Natural killer cell (primary cell): ENCODE results near the gene COLQ. TPM values are rescaled to one million over a fixed set of nuclear protein-coding genes. Genes with fewer than 3 reads are reported as not detected.

Experiments
- ATAC-seq, 3 donors: fragments of 150-1000 bp in 2 of 3; fragments of 200-7000 bp in 1 of 3; cut with Tn5 transposase; 1 replicate in 1 of 3; 2 replicates in 2 of 3; pipeline ENCODE4 v1.10.0; 2021; ENCODE audit warnings: mild to moderate bottlenecking in 2 of 3, moderate library complexity in 2 of 3
- DNase-seq, 2 donors: peaks; one replicate each; pipeline versions ENCODE4 v3.0.0 to v3.0.0-alpha.2; 2013 to 2021; ENCODE audit warnings: mixed read lengths in 1 of 2
- H3K27ac ChIP-seq: one replicate; pipeline ENCODE4 v1.5.1; 2013; ENCODE audit warnings: mild to moderate bottlenecking, low read length
- H3K27me3 ChIP-seq: one replicate; pipeline ENCODE4 v1.6.1; 2013; ENCODE audit warnings: low read length; ENCODE audit not compliant: control insufficient read depth, insufficient read depth
- H3K36me3 ChIP-seq: one replicate; pipeline ENCODE4 v1.6.1; 2013; ENCODE audit warnings: low read length; ENCODE audit not compliant: control insufficient read depth, insufficient read depth
- H3K4me1 ChIP-seq: one replicate; pipeline ENCODE4 v1.6.1; 2013; ENCODE audit warnings: low read length; ENCODE audit not compliant: control insufficient read depth, insufficient read depth
- H3K4me3 ChIP-seq: one replicate; pipeline ENCODE4 v1.5.1; 2013; ENCODE audit warnings: low read length
- H3K9me3 ChIP-seq: one replicate; pipeline ENCODE4 v1.6.1; 2013; ENCODE audit warnings: low read length; ENCODE audit not compliant: control insufficient read depth, insufficient read depth
- H3K27ac Mint-ChIP-seq, 2 donors: one replicate each; pipeline ENCODE4 v1.8.0; 2022; ENCODE audit warnings: mild to moderate bottlenecking in 2 of 2, mixed read lengths in 2 of 2, moderate library complexity in 1 of 2
- H3K27me3 Mint-ChIP-seq, 2 donors: one replicate each; pipeline ENCODE4 v1.8.0; 2022; ENCODE audit warnings: low read depth in 2 of 2, mixed read lengths in 2 of 2
- H3K36me3 Mint-ChIP-seq: one replicate; pipeline ENCODE4 v1.8.0; 2022; ENCODE audit warnings: mixed read lengths
- H3K4me1 Mint-ChIP-seq, 2 donors: one replicate each; pipeline ENCODE4 v1.8.0; 2022; ENCODE audit warnings: mixed read lengths in 2 of 2
- H3K4me3 Mint-ChIP-seq: one replicate; pipeline ENCODE4 v1.8.0; 2022; ENCODE audit warnings: mild to moderate bottlenecking, moderate library complexity, mixed read lengths
- H3K9me3 Mint-ChIP-seq, 2 donors: one replicate each; pipeline ENCODE4 v1.8.0; 2022; ENCODE audit warnings: mixed read lengths in 2 of 2
- CTCF ChIP-seq: fragments of 200-600 bp; IDR thresholded peaks from one replicate; pipeline ENCODE4 v1.8.0; 2022; ENCODE audit warnings: antibody characterized with exemption
- WGBS: methylation state at CpG from one replicate; pipeline ENCODE4 v1.1.7; 2013; ENCODE audit warnings: missing lambda C conversion rate; ENCODE audit not compliant: insufficient coverage; 5-methylcytosine and 5-hydroxymethylcytosine counted together
- intact Hi-C: fragments of 100-400 bp; cut with micrococcal nuclease; formaldehyde crosslinking; loops from one replicate; pipeline ENCODE4 v1.14.2; 2022
- total RNA-seq, 4 donors: library from RNA; stranded (reverse); fragments of 120-200 nt in 1 of 4; gene quantifications; one replicate each; pipeline versions ENCODE4 v1.2.3 to v1.2.4, GENCODE V29; 2013 to 2022

Gene COLQ
- total RNA-seq, 3 donors from 2014 or later (not counting 1 experiment from before 2014, with no cell fraction given), result 37.7 to 60.7 (median 55.8) TPM

- peaks cover 38 to 39% of the 10 kb centered on the region in 2 donors for H3K4me1 Mint-ChIP-seq
- no peak overlapping the region for H3K27ac ChIP-seq
- 78% methylated on average over 4 of the region's 4 CpGs for WGBS
- no peak overlapping the region for H3K4me3 ChIP-seq
- H3K27me3 ChIP-seq, result no peaks in the 10 kb centered on the region
- no peaks in the 10 kb centered on the region for H3K9me3 ChIP-seq
- DNase-seq, result no peak
- intact Hi-C loops, result no loop called here
- no peaks in the 10 kb centered on the region for H3K9me3 Mint-ChIP-seq
- peak overlapping the region; percentile 76 to 82 for H3K27ac Mint-ChIP-seq
- no peak for TF ChIP-seq CTCF
- peaks cover 13% of the 10 kb centered on the region for H3K36me3 Mint-ChIP-seq
- no peak overlapping the region for H3K4me3 Mint-ChIP-seq
- ATAC-seq, result no peak
- H3K27me3 Mint-ChIP-seq, result no peaks in the 10 kb centered on the region
- H3K36me3 ChIP-seq, result peaks cover 90% of the 10 kb centered on the region
- H3K4me1 ChIP-seq, result peaks cover 20% of the 10 kb centered on the region
Observed at GRCh38 chr3:15438983-15439382, 82.5 kb downstream of the COLQ start.

- Mint-ChIP-seq H3K4me1 (peaks cover 44 to 48% of the 10 kb centered on the region in 2 donors), H3K9me3 (no peaks in the 10 kb centered on the region), H3K4me3 (no peak overlapping the region), H3K27ac (peak overlapping the region in 1 of 2 donors; percentile 68), H3K27me3 (no peaks in the 10 kb centered on the region), H3K36me3 (peaks cover 14% of the 10 kb centered on the region)
- Histone ChIP-seq H3K4me1 (peaks cover 16% of the 10 kb centered on the region), H3K9me3 (no peaks in the 10 kb centered on the region), H3K27me3 (no peaks in the 10 kb centered on the region), H3K4me3 (no peak overlapping the region), H3K27ac (no peak overlapping the region), H3K36me3 (peaks cover 92% of the 10 kb centered on the region)
- 100% methylated on average over 5 of the region's 6 CpGs for WGBS
- TF ChIP-seq CTCF, result no peak
- intact Hi-C loops, result no loop called here
- DNase-seq (no peak), ATAC-seq (no peak)
Observed at GRCh38 chr3:15436246-15436645, 85.3 kb downstream of the COLQ start.

- Histone ChIP-seq H3K27ac (no peak overlapping the region), H3K36me3 (peaks cover 89% of the 10 kb centered on the region), H3K27me3 (no peaks in the 10 kb centered on the region), H3K9me3 (no peaks in the 10 kb centered on the region), H3K4me3 (no peak overlapping the region), H3K4me1 (peaks cover 9% of the 10 kb centered on the region)
- DNase-seq (no peak), ATAC-seq (no peak)
- no peaks in the 10 kb centered on the region for H3K27me3 Mint-ChIP-seq
- intact Hi-C loops, result no loop called here
- H3K4me1 Mint-ChIP-seq, result peaks cover 33 to 38% of the 10 kb centered on the region in 2 donors
- peak overlapping the region in 1 of 2 donors; percentile 47 for H3K27ac Mint-ChIP-seq
- no peaks in the 10 kb centered on the region for H3K9me3 Mint-ChIP-seq
- peaks cover 14% of the 10 kb centered on the region for H3K36me3 Mint-ChIP-seq
- no peak overlapping the region for H3K4me3 Mint-ChIP-seq
- 100% methylated on average over 4 of the region's 4 CpGs for WGBS
- TF ChIP-seq CTCF, result no peak
Observed at GRCh38 chr3:15434756-15435155, 86.8 kb downstream of the COLQ start.

- ATAC-seq (no peak), DNase-seq (no peak)
- Histone ChIP-seq H3K27me3 (no peaks in the 10 kb centered on the region), H3K4me1 (peaks cover 10% of the 10 kb centered on the region), H3K36me3 (peaks cover 77% of the 10 kb centered on the region), H3K9me3 (no peaks in the 10 kb centered on the region), H3K27ac (no peak overlapping the region), H3K4me3 (no peak overlapping the region)
- no peaks in the 10 kb centered on the region for H3K9me3 Mint-ChIP-seq
- peaks cover 14% of the 10 kb centered on the region for H3K36me3 Mint-ChIP-seq
- no peaks in the 10 kb centered on the region for H3K27me3 Mint-ChIP-seq
- peak overlapping the region in 1 of 2 donors; percentile 26 for H3K27ac Mint-ChIP-seq
- no peak overlapping the region for H3K4me3 Mint-ChIP-seq
- WGBS, result 100% methylated on average over 1 of the region's 1 CpG
- intact Hi-C loops, result no loop called here
- peaks cover 31 to 40% of the 10 kb centered on the region in 2 donors for H3K4me1 Mint-ChIP-seq
- no peak for TF ChIP-seq CTCF
Observed at GRCh38 chr3:15433531-15433930, 88.0 kb downstream of the COLQ start.
